Heart left ventricle (tissue), 13 donors: Measurements from ENCODE around the gene EIF5A2.
"Not testable (repeated sequence)": the region's sequence is repeated elsewhere in the genome, so short reads cannot be mapped to it uniquely, and the experiment has no call there.

Source experiments
- CTCF ChIP-seq, 12 donors: fragments of 200-600 bp; sonication (generic) in 4 of 12; IDR thresholded peaks; one replicate each; pipeline versions ENCODE4 v1.5.0 to v1.8.0; 2018 to 2022; ENCODE audit warnings: antibody characterized with exemption in 12 of 12, mild to moderate bottlenecking in 5 of 12
- POLR2A ChIP-seq, 2 donors: fragments of 450-650 bp; IDR thresholded peaks; one replicate each; pipeline ENCODE4 v1.6.1; 2017; ENCODE audit warnings: antibody characterized with exemption in 2 of 2, mild to moderate bottlenecking in 2 of 2, moderate library complexity in 2 of 2
- donor health status: ischemic (EF 13 %, LVEDD 7.1; RV severe dilation, severe dysfunction).
- donor health status: DM: no; HTN: yes; CAD: no.
- donor health status: DM: no; HTN: no; CAD: no.
- donor health status: ischemic (EF 25% LVEDD 6.9; RV normal size, moderate dysfunction).
- donor health status: ischemic (EF 25% LVEDD 5.7; RV mildly dilated, moderate dysfunction).
- donor health status: ischemic (EF 35%, LVEDD 5.7; RV mildly dilated, moderate dysfunction).
- donor health status: nonischemic (EF 11% LVEDD 7.7; RV severe dilation, severe dysfunction).
- donor health status: DM: yes; HTN: yes; CAD: no.
- donor health status: PGD.
- donor health status: ischemic (EF 29% LVEDD 5.4; RV normal size, mild dysfunction).
- donor health status: nonischemic (EF 23%, LVEDD 6.1; RV moderate dilation, normal function).

- not testable (repeated sequence) for TF ChIP-seq CTCF, POLR2A (IDR thresholded peaks at IDR 0.05)
Observed at GRCh38 chr3:170896333-170896732, 12.1 kb downstream of the EIF5A2 start.
